T-helper 2 cell (primary cell): ENCODE data around the gene CNBD2.
"Not testable (repeated sequence)": the region's sequence is repeated elsewhere in the genome, so short reads cannot be mapped to it uniquely, and the experiment has no call there.

Source experiments
- DNase-seq, 5 experiments: peaks; one replicate each; pipeline versions ENCODE4 v3.0.0 to v3.0.0-alpha.2; 2012 to 2022

The CNBD2 gene

GRCh38 chr20:35975576-35976373, 7.4 kb downstream of the CNBD2 start:
- DNase-seq: no peak

DNA sequence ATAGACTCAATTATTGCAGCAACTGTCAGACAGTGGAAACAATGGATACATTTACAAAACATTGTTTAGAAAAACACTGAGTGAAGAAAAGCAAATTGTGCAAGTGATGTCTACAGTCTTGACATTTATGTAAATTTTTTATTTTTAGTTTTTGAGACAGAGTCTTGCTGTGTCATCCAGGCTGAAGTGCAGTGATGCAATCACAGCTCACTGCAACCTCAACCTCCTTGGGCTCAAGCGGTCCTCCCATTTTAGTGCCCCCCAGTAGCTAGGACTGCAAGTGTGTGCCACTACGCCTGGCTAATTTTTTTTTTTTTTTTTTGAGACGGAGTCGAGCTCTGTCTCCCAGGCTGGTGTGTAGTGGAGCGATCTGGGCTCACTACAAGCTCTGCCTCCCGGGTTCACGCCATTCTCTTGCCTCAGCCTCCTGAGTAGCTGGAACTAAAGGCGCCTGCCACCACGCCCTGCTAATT, 9.7 kb downstream of the CNBD2 start:
- no peak for DNase-seq

GRCh38 chr20:35979544-35979943, 11.2 kb downstream of the CNBD2 start:
- no peak for DNase-seq

DNA sequence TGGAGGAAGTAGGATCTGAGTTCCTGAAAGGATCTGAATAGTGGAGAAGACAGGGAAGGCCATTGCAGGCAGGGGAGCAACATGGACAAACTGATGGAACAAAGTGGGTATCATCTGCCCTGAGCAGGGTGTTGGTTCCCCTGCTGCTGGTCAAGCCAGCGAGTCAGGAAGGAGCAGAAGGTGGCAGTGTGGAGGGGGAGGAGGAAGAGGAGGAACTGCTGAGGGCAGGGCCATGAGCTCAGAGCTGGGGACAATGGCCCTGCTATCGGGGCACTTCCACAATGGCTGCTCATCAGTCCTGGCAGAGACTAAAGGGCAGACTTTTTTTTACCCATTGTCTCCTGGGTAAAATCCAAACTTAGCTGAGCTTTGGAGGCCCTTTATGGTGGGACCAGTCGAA, 13.6 kb downstream of the CNBD2 start:
- DNase-seq: no peak

GRCh38 chr20:35984382-35984781, 16.0 kb downstream of the CNBD2 start:
- DNase-seq: no peak

- DNase-seq: no peak
Measured at GRCh38 chr20:35985806-35986205, 17.4 kb downstream of the CNBD2 start.

DNA sequence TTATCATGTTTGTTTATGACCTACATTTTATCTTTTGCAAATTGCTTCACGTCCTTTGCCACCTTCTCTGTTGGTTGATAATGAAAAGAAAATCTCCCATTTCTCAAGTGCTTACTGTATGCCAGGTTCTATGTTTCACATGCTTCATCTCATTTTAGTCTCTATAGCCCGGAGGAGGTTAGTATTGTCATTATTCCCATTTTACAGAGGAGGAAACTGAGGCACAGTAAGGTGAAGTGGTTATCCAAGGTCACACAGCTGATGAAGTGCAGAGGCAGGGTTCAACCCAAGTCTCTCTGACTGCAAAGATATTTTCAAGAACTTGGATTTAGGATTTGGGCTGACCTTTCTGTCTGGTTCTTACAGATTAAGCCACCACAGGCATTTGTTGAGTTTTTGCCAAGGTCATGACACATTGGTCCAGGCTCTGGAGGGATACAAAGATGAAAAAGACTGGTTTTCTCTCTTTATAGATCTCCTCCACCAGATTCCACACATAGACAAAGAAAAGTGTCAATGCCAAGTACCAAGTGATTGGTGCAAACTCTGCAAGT, 20.6 kb downstream of the CNBD2 start:
- no peak for DNase-seq

DNA sequence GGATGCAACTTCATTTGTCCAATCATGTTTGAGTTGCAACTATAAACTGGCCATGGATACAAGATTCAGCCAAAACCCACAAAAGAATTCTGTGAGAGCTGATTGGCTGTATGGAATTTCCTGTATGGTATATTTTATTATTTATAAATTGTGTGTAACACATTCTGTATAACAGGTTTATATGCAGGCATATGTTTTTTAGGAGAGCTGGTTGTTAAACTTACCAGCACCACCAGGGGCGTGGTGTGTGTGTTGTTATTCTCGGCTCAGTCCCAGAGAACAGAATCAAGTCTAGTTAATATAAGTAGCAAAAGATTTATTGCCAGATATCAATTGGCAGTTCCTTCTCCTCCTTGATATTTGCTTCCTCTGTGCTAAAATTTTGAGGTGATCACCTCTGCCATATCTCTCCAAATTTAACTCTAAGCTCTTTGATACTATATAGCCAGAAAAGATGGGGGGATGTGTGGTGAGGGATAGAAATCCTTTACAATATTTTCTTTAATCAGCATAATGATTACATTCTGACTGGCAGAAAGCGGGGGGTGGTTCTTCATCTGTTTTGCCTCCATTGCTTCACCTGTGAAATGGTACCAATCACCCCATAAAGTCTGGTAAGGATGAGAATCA, 22.9 kb downstream of the CNBD2 start:
- peak in 1 of 5 experiments; percentile 46 for DNase-seq

GRCh38 chr20:35992713-35993335, 24.4 kb downstream of the CNBD2 start:
- DNase-seq: peak in 3 of 5 experiments; percentile 11 to 67 (median 29)

- DNase-seq: peak; percentile 38 to 77 (median 71)
Measured at GRCh38 chr20:35994994-35995453, 26.6 kb downstream of the CNBD2 start.

DNA sequence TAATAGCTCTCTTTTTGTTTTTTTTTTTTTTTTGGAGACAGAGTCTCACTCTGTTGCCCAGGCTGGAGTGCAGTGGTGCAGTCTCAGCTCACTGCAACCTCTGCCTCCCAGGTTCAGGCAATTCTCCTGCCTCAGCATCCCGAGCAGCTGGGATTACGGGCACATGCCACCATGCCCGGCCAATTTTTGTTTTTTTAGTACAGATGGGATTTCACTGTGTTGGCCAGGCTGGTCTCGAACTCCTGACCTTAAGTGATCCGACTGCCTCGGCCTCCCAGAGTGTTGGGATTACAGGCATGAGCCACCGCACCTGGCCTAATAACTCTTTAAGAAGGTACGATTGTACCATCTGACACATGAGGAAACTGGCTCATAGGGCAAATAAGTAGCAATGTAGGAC, 28.1 kb downstream of the CNBD2 start:
- not testable (repeated sequence) for DNase-seq

DNA sequence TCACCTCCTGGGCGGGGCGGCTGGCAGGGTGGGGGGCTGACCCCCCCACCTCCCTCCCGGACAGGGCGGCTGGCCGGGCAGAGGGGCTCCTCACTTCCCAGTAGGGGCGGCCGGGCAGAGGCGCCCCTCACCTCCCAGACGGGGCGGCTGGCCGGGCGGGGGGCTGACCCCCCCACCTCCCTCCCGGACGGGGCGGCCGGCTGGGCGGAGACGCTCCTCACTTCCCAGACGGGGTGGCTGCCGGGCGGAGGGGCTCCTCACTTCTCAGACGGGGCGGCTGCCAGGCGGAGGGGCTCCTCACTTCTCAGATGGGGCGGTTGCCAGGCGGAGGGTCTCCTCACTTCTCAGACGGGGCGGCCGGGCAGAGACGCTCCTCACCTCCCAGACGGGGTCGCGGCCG, 32.9 kb downstream of the CNBD2 start:
- DNase-seq: not testable (repeated sequence)

GRCh38 chr20:36002855-36003254, 34.5 kb downstream of the CNBD2 start:
- no peak for DNase-seq

DNA sequence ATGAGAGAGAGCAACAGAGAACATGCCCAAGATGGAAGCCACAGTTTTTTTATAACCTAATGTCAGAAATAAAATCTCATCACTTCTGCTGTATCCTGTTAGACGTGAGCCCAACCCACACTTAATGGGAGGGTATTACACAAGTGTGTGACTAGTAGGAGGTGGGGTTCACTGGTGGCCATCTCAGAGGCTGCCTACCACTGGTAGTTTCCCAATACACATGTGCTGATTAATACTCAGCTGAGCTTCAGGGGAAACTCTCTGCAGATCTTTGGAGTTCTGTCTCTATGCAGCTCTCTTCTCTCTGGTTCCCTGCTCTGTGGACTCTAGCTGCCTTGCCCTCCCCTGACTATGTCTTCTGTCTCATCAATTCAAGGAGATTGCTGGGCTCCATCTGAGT, 35.7 kb downstream of the CNBD2 start:
- no peak for DNase-seq

DNA sequence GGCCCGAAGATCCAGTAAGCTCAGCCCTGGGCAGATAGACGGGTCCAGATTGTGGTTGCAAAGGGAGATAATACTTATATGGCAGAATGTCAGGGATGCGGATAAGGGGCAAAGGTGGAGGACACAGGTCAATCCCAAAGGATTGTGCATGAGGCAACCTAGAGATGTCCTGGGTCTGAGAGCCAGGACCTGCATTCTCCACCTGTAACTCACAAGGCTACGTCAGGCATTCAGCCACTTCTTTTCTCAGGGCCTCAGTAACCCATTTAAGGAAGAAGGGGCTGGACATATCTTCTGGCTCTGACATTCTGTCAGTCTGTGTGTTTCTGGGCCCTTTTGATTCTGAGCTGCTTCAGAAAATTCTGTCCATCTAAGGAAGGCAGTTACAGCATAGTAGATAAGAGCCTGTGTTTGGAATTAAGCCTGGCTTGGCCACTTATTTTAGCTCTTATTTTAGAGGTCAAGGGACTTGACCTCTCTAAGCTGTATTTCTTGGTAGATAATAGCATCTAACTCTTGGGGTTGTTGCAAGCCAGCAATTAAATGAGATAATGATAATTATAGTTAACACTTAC, 40.2 kb downstream of the CNBD2 start:
- DNase-seq: no peak

DNA sequence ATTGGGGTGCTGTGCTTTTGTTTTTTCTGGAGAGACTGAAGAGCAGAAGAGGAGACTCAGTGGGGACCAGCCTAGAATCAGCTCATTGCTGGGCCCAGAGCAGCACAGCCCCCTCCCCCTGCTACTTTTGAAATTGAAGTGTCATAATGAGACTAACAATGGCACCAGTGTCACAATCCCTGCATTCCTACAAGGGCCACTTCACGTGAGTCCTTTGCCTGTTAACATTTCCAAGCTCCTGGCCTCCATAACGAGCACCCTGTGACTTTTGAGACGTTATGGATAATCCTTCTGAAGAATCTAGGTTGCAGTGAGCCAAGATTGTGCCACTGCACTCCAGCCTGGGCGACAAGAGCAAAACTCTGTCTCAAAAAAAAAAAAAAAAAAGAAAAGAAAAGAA, 41.7 kb downstream of the CNBD2 start:
- DNase-seq: no peak

GRCh38 chr20:36010825-36011224, 42.4 kb downstream of the CNBD2 start:
- no peak for DNase-seq

DNA sequence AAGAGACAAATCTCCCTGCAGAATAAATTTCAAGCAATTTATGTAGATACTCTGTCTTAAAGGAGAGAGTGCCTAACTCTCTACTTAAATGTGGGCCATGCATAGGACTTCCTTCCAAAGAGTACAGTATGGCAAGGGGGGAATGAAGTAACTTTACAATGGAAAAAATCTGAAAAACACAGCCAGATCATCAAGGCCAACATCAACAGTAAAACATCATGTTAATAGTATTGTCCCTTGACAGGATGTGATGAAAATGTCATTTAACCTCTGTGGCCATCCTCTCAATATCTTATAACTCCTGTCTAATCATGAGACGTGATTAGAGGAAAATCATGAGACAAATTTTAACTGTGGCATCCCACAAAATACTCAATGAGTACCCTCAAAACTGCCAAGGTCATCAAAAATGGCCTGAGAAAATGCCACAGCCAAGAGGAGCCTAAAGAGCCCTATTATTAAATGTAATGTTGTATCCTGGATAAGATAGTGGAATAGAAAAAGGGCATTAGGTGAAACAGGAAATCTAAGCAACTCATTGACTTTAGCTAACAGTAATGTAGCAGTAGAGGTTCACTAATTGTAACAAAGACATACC, 47.5 kb downstream of the CNBD2 start:
- no peak for DNase-seq

GRCh38 chr20:36017048-36017951, 48.9 kb downstream of the CNBD2 start:
- no peak for DNase-seq

- no peak for DNase-seq
Measured at GRCh38 chr20:36018208-36018988, 50.0 kb downstream of the CNBD2 start.

GRCh38 chr20:36026131-36026530, 57.7 kb downstream of the CNBD2 start:
- DNase-seq: not testable (repeated sequence)
